Measurements from ENCODE around the gene EFNA4.

Gene EFNA4

GRCh38 chr1:155063550-155064110 lies at the start of gene EFNA4:
EFNA4 (plus strand) TSS chr1:155063740; CDS start chr1:155063824, 84 bp downstream.
- peak; percentile 92 for DNase-seq (ENCODE audit: low spot score)

GRCh38 chr1:155014709-155015508 lies 48.6 kb upstream of the EFNA4 start:
- DNase-seq (ENCODE audit: low spot score) = no peak

GRCh38 chr1:155015527-155016230 lies 47.9 kb upstream of the EFNA4 start:
- DNase-seq (ENCODE audit: low spot score) = no peak

- DNase-seq (ENCODE audit: low spot score) = no peak
Observed at GRCh38 chr1:155016231-155016831, 47.2 kb upstream of the EFNA4 start.

- peak; percentile 91 for DNase-seq (ENCODE audit: low spot score)
Observed at GRCh38 chr1:155017041-155017945, 46.2 kb upstream of the EFNA4 start.

GRCh38 chr1:155017946-155018316 lies 45.6 kb upstream of the EFNA4 start:
- no peak for DNase-seq (ENCODE audit: low spot score)

GRCh38 chr1:155018617-155019348 lies 44.8 kb upstream of the EFNA4 start:
- no peak for DNase-seq (ENCODE audit: low spot score)

GRCh38 chr1:155019377-155020245 lies 43.9 kb upstream of the EFNA4 start:
- no peak for DNase-seq (ENCODE audit: low spot score)

- no peak for DNase-seq (ENCODE audit: low spot score)
Observed at GRCh38 chr1:155022136-155022926, 41.2 kb upstream of the EFNA4 start.

GRCh38 chr1:155022927-155023236 lies 40.7 kb upstream of the EFNA4 start:
- no peak for DNase-seq (ENCODE audit: low spot score)

GRCh38 chr1:155023627-155024026 lies 39.9 kb upstream of the EFNA4 start:
- no peak for DNase-seq (ENCODE audit: low spot score)

- DNase-seq (ENCODE audit: low spot score) = no peak
Observed at GRCh38 chr1:155024315-155024714, 39.2 kb upstream of the EFNA4 start.

GRCh38 chr1:155026154-155026553 lies 37.4 kb upstream of the EFNA4 start:
- no peak for DNase-seq (ENCODE audit: low spot score)

GRCh38 chr1:155026588-155026987 lies 37.0 kb upstream of the EFNA4 start:
- no peak for DNase-seq (ENCODE audit: low spot score)

GRCh38 chr1:155029513-155030242 lies 33.9 kb upstream of the EFNA4 start:
- no peak for DNase-seq (ENCODE audit: low spot score)

GRCh38 chr1:155030243-155030795 lies 33.2 kb upstream of the EFNA4 start:
- no peak for DNase-seq (ENCODE audit: low spot score)

GRCh38 chr1:155030899-155031298 lies 32.6 kb upstream of the EFNA4 start:
- no peak for DNase-seq (ENCODE audit: low spot score)

- no peak for DNase-seq (ENCODE audit: low spot score)
Observed at GRCh38 chr1:155032886-155033285, 30.7 kb upstream of the EFNA4 start.
